ENCODE measurements around the gene NCAPD2.

Gene NCAPD2

GRCh38 chr12:6463858-6464257 is 30.0 kb upstream of the NCAPD2 start:
- Histone ChIP-seq H3K4me1 (ENCODE audit: control insufficient read depth, insufficient read depth, low read depth, low read length) (peaks cover 1% of the 10 kb centered on the region), H4K8ac (ENCODE audit: low read length) (no peak overlapping the region), H3K4me3 (ENCODE audit: insufficient read depth in 1 of 2, low read depth in 1 of 2, low read length in 2 of 2) (no peak overlapping the region), H2BK120ac (ENCODE audit: low read depth, low read length) (no peak overlapping the region), H3K18ac (ENCODE audit: low read depth in 1 of 2, low read length in 2 of 2) (no peak overlapping the region), H3K14ac (ENCODE audit: low read length in 2 of 2) (no peak overlapping the region), H3K27me3 (ENCODE audit: control insufficient read depth in 1 of 2, insufficient read depth in 1 of 2, low read length in 2 of 2) (no peaks in the 10 kb centered on the region), H3K9ac (ENCODE audit: low read length) (no peak overlapping the region), H2AFZ (ENCODE audit: low read depth, low read length) (no peak overlapping the region), H3K27ac (ENCODE audit: low read length, poor library complexity, severe bottlenecking) (no peak overlapping the region), H3K9me3 (ENCODE audit: control insufficient read depth, low read length) (no peaks in the 10 kb centered on the region), H2BK15ac (ENCODE audit: low read depth, poor library complexity, severe bottlenecking) (no peak overlapping the region), H3K79me1 (replicated peaks; ENCODE audit: low read length, poor library complexity, severe bottlenecking) (peaks cover 21% of the 10 kb centered on the region), H3K4ac (ENCODE audit: low read depth in 1 of 2, low read length in 2 of 2) (no peak overlapping the region), H4K91ac (ENCODE audit: low read length) (no peak overlapping the region), H3K4me2 (ENCODE audit: low read length, poor library complexity, severe bottlenecking) (no peak overlapping the region), H2AK5ac (ENCODE audit: low read length, severe bottlenecking) (no peak overlapping the region), H2BK12ac (ENCODE audit: low read length in 2 of 2) (no peak overlapping the region), H3K23ac (ENCODE audit: low read length in 2 of 2) (no peak overlapping the region), H2BK5ac (ENCODE audit: low read depth, low read length, poor library complexity, severe bottlenecking) (no peak overlapping the region), H3K36me3 (ENCODE audit: control insufficient read depth in 1 of 2, insufficient read depth in 2 of 2, low read depth in 1 of 2, low read length in 2 of 2) (peaks cover 47 to 74% of the 10 kb centered on the region in 2 experiments)
- no peak for DNase-seq
- WGBS: 89% methylated on average over 4 of the region's 6 CpGs

GRCh38 chr12:6464531-6464930 is 29.4 kb upstream of the NCAPD2 start:
- Histone ChIP-seq H2BK120ac (ENCODE audit: low read depth, low read length) (no peak overlapping the region), H3K9me3 (ENCODE audit: control insufficient read depth, low read length) (no peaks in the 10 kb centered on the region), H3K4me2 (ENCODE audit: low read length, poor library complexity, severe bottlenecking) (no peak overlapping the region), H3K18ac (ENCODE audit: low read depth in 1 of 2, low read length in 2 of 2) (no peak overlapping the region), H3K27me3 (ENCODE audit: control insufficient read depth in 1 of 2, insufficient read depth in 1 of 2, low read length in 2 of 2) (no peaks in the 10 kb centered on the region), H3K23ac (ENCODE audit: low read length in 2 of 2) (no peak overlapping the region), H4K8ac (ENCODE audit: low read length) (no peak overlapping the region), H2BK15ac (ENCODE audit: low read depth, poor library complexity, severe bottlenecking) (no peak overlapping the region), H2AK5ac (ENCODE audit: low read length, severe bottlenecking) (no peak overlapping the region), H3K14ac (ENCODE audit: low read length in 2 of 2) (no peak overlapping the region), H3K4me3 (ENCODE audit: insufficient read depth in 1 of 2, low read depth in 1 of 2, low read length in 2 of 2) (no peak overlapping the region), H2AFZ (ENCODE audit: low read depth, low read length) (no peak overlapping the region), H4K91ac (ENCODE audit: low read length) (no peak overlapping the region), H3K79me1 (replicated peaks; ENCODE audit: low read length, poor library complexity, severe bottlenecking) (peaks cover 24% of the 10 kb centered on the region), H3K9ac (ENCODE audit: low read length) (peak overlapping the region; percentile 16), H3K36me3 (ENCODE audit: control insufficient read depth in 1 of 2, insufficient read depth in 2 of 2, low read depth in 1 of 2, low read length in 2 of 2) (peaks cover 45 to 67% of the 10 kb centered on the region in 2 experiments), H3K4me1 (ENCODE audit: control insufficient read depth, insufficient read depth, low read depth, low read length) (peaks cover 4% of the 10 kb centered on the region), H2BK12ac (ENCODE audit: low read length in 2 of 2) (no peak overlapping the region), H3K4ac (ENCODE audit: low read depth in 1 of 2, low read length in 2 of 2) (no peak overlapping the region), H3K27ac (ENCODE audit: low read length, poor library complexity, severe bottlenecking) (no peak overlapping the region), H2BK5ac (ENCODE audit: low read depth, low read length, poor library complexity, severe bottlenecking) (no peak overlapping the region)
- no peak for DNase-seq
- over 99% methylated on average over 8 of the region's 8 CpGs for WGBS

DNA sequence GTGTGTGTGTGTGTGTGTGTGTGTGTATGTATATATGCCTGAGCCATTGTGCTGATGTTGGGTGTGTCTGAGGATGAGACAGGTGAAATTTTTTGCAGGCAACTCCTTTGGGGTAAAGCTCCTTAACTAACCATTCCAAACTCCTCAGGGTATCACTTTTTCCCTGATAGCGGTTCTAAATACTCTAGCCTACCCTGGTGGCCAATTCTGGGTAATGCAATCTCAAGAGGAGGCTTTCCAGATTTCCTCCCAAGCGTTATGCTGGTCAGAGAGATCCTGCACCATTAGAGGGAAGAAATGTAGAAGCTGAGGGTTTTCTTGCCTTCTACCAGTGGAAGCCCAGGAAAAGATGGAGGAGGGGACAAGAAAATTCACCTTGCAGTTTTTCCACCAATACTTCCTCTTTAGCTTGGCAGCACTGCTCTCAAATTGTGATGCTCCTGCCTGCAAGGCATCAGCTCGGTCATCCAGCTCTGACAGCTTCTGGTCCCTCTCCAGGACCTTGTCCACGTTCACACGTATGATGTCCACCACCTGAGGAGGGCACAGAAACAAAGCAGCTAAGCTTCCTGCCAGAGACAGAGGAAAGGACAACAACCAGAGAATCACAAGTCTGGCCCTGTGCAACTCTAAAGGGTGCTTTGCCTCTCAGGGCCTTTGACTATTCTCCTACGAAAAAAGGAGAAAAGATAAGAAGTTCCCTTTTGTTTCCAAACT is 28.3 kb upstream of the NCAPD2 start:
- H3K79me1 ChIP-seq (replicated peaks; ENCODE audit: low read length, poor library complexity, severe bottlenecking): peaks cover 24% of the 10 kb centered on the region
- H4K8ac ChIP-seq (ENCODE audit: low read length): peak overlapping the region; percentile 28
- no peak overlapping the region for H3K23ac ChIP-seq (ENCODE audit: low read length in 2 of 2)
- H2BK5ac ChIP-seq (ENCODE audit: low read depth, low read length, poor library complexity, severe bottlenecking): no peak overlapping the region
- H3K4me2 ChIP-seq (ENCODE audit: low read length, poor library complexity, severe bottlenecking): no peak overlapping the region
- peak; percentile 78 for DNase-seq
- H2BK120ac ChIP-seq (ENCODE audit: low read depth, low read length): no peak overlapping the region
- H2AFZ ChIP-seq (ENCODE audit: low read depth, low read length): no peak overlapping the region
- H3K4me1 ChIP-seq (ENCODE audit: control insufficient read depth, insufficient read depth, low read depth, low read length): peaks cover 4% of the 10 kb centered on the region
- H3K9ac ChIP-seq (ENCODE audit: low read length): no peak overlapping the region
- no peak overlapping the region for H2AK5ac ChIP-seq (ENCODE audit: low read length, severe bottlenecking)
- no peak overlapping the region for H3K14ac ChIP-seq (ENCODE audit: low read length in 2 of 2)
- no peaks in the 10 kb centered on the region for H3K9me3 ChIP-seq (ENCODE audit: control insufficient read depth, low read length)
- 70% methylated on average over 6 of the region's 6 CpGs for WGBS
- H3K18ac ChIP-seq (ENCODE audit: low read depth in 1 of 2, low read length in 2 of 2): no peak overlapping the region
- H3K4me3 ChIP-seq (ENCODE audit: insufficient read depth in 1 of 2, low read depth in 1 of 2, low read length in 2 of 2): no peak overlapping the region
- peak overlapping the region in 1 of 2 experiments; percentile 25 for H3K4ac ChIP-seq (ENCODE audit: low read depth in 1 of 2, low read length in 2 of 2)
- H2BK15ac ChIP-seq (ENCODE audit: low read depth, poor library complexity, severe bottlenecking): no peak overlapping the region
- H3K36me3 ChIP-seq (ENCODE audit: control insufficient read depth in 1 of 2, insufficient read depth in 2 of 2, low read depth in 1 of 2, low read length in 2 of 2): peaks cover 44 to 58% of the 10 kb centered on the region in 2 experiments
- H2BK12ac ChIP-seq (ENCODE audit: low read length in 2 of 2): no peak overlapping the region
- H3K27me3 ChIP-seq (ENCODE audit: control insufficient read depth in 1 of 2, insufficient read depth in 1 of 2, low read length in 2 of 2): no peaks in the 10 kb centered on the region
- H4K91ac ChIP-seq (ENCODE audit: low read length): no peak overlapping the region
- H3K27ac ChIP-seq (ENCODE audit: low read length, poor library complexity, severe bottlenecking): no peak overlapping the region

- Histone ChIP-seq H2BK5ac (ENCODE audit: low read depth, low read length, poor library complexity, severe bottlenecking) (no peak overlapping the region), H2AK5ac (ENCODE audit: low read length, severe bottlenecking) (peak overlapping the region; percentile 41), H4K8ac (ENCODE audit: low read length) (no peak overlapping the region), H3K18ac (ENCODE audit: low read depth in 1 of 2, low read length in 2 of 2) (no peak overlapping the region), H2BK15ac (ENCODE audit: low read depth, poor library complexity, severe bottlenecking) (no peak overlapping the region), H3K9ac (ENCODE audit: low read length) (no peak overlapping the region), H3K36me3 (ENCODE audit: control insufficient read depth in 1 of 2, insufficient read depth in 2 of 2, low read depth in 1 of 2, low read length in 2 of 2) (peaks cover 38 to 52% of the 10 kb centered on the region in 2 experiments), H2BK120ac (ENCODE audit: low read depth, low read length) (no peak overlapping the region), H3K4me1 (ENCODE audit: control insufficient read depth, insufficient read depth, low read depth, low read length) (peaks cover 6% of the 10 kb centered on the region), H3K4me3 (ENCODE audit: insufficient read depth in 1 of 2, low read depth in 1 of 2, low read length in 2 of 2) (no peak overlapping the region), H3K14ac (ENCODE audit: low read length in 2 of 2) (no peak overlapping the region), H3K4ac (ENCODE audit: low read depth in 1 of 2, low read length in 2 of 2) (no peak overlapping the region), H3K4me2 (ENCODE audit: low read length, poor library complexity, severe bottlenecking) (no peak overlapping the region), H2BK12ac (ENCODE audit: low read length in 2 of 2) (no peak overlapping the region), H3K9me3 (ENCODE audit: control insufficient read depth, low read length) (no peaks in the 10 kb centered on the region), H3K23ac (ENCODE audit: low read length in 2 of 2) (no peak overlapping the region), H3K27ac (ENCODE audit: low read length, poor library complexity, severe bottlenecking) (no peak overlapping the region), H4K91ac (ENCODE audit: low read length) (no peak overlapping the region), H3K27me3 (ENCODE audit: control insufficient read depth in 1 of 2, insufficient read depth in 1 of 2, low read length in 2 of 2) (no peaks in the 10 kb centered on the region), H3K79me1 (replicated peaks; ENCODE audit: low read length, poor library complexity, severe bottlenecking) (peaks cover 22% of the 10 kb centered on the region), H2AFZ (ENCODE audit: low read depth, low read length) (no peak overlapping the region)
- 88% methylated on average over 4 of the region's 5 CpGs for WGBS
- no peak for DNase-seq
Observed at GRCh38 chr12:6466184-6466573, 27.7 kb upstream of the NCAPD2 start.

Measured in mesenchymal stem cell (in vitro differentiated cells and primary cell).